ENCODE results near the gene ZNF497.

GRCh38 chr19:58395979-58396627, 33.6 kb upstream of the ZNF497 start:
- TF ChIP-seq CTCF (IDR thresholded peaks at IDR 0.05; ENCODE audit: low read depth, low read length, poor library complexity, severe bottlenecking) (no peak), EZH2phosphoT487 (IDR thresholded peaks at IDR 0.05; ENCODE audit: borderline replicate concordance, low read length) (no peak)
